OCI-LY7 (cell line): Measurements from ENCODE around the gene BRINP2. TPM values are rescaled to one million over a fixed set of nuclear protein-coding genes. Genes with fewer than 3 reads are reported as not detected.

Experiments
- BruUV-seq: library from RNA; stranded (reverse); fragments of 400-500 nt; replicated peaks from 2 replicates; lab custom pipeline; 2021; lab: Mats Ljungman, UMichigan
- CTCF ChIA-PET: fragments of 300-600 bp; sonication (Branson Sonifier 250); formaldehyde crosslinking; loops from one replicate; lab custom pipeline; 2022; ENCODE audit warnings: antibody characterized with exemption; ENCODE audit not compliant: unreplicated experiment; lab: Charles Lee
- POLR2A ChIA-PET: fragments of 300-600 bp; sonication (Branson Sonifier 250); formaldehyde crosslinking; loops from one replicate; lab custom pipeline; 2022; ENCODE audit warnings: antibody characterized with exemption; lab: Charles Lee
- DNase-seq: peaks from one replicate; pipeline ENCODE4 v3.0.0-alpha.2; 2015; ENCODE audit warnings: low spot score
- H2AFZ ChIP-seq: fragments of 200-600 bp; sonication (generic), shearing (Covaris generic); 2 replicates; pipeline ENCODE4 v1.6.1; 2014; ENCODE audit warnings: mild to moderate bottlenecking, antibody characterized with exemption, low read length, moderate library complexity
- H3K27ac ChIP-seq: fragments of 200-600 bp; sonication (generic); 2 replicates; pipeline ENCODE4 v1.5.1; 2014; ENCODE audit warnings: mixed run types, low read depth, mild to moderate bottlenecking, moderate library complexity, low read length, inconsistent platforms; ENCODE audit not compliant: poor library complexity, severe bottlenecking
- H3K36me3 ChIP-seq: fragments of 200-600 bp; sonication (generic); 2 replicates; pipeline ENCODE4 v1.6.1; 2014; ENCODE audit warnings: mild to moderate bottlenecking, antibody characterized with exemption, low read length, moderate library complexity, mixed read lengths; ENCODE audit not compliant: insufficient read depth
- H3K4me1 ChIP-seq: fragments of 200-600 bp; sonication (generic); 2 replicates; pipeline ENCODE4 v1.5.1; 2014; ENCODE audit warnings: mild to moderate bottlenecking, low read length; ENCODE audit not compliant: insufficient read depth, poor library complexity, severe bottlenecking
- H3K4me2 ChIP-seq: fragments of 200-600 bp; sonication (generic); 2 replicates; pipeline ENCODE4 v1.6.1; 2014; ENCODE audit warnings: mild to moderate bottlenecking, low read length
- H3K4me3 ChIP-seq: fragments of 200-600 bp; sonication (generic); 2 replicates; pipeline ENCODE4 v1.5.1; 2014; ENCODE audit warnings: mild to moderate bottlenecking, low read depth, low read length; ENCODE audit not compliant: poor library complexity, severe bottlenecking
- H3K79me2 ChIP-seq: fragments of 200-600 bp; sonication (generic); 2 replicates; pipeline ENCODE4 v1.6.1; 2016; ENCODE audit warnings: low read depth, mild to moderate bottlenecking, low read length, moderate library complexity, mixed read lengths; ENCODE audit not compliant: insufficient read depth
- H3K9me2 ChIP-seq: fragments of 200-600 bp; sonication (generic); 2 replicates; pipeline ENCODE4 v1.6.1; 2016; ENCODE audit warnings: mild to moderate bottlenecking, low read length, mixed read lengths; ENCODE audit not compliant: insufficient read depth
- H3K9me3 ChIP-seq: fragments of 200-600 bp; sonication (generic); 2 replicates; pipeline ENCODE4 v1.6.1; 2014; ENCODE audit warnings: mild to moderate bottlenecking, mixed run types, low read length, mixed read lengths
- H4K20me1 ChIP-seq: fragments of 200-600 bp; sonication (generic); 2 replicates; pipeline ENCODE4 v1.6.1; 2014; ENCODE audit warnings: mild to moderate bottlenecking, antibody characterized with exemption, low read length, moderate library complexity, mixed read lengths; ENCODE audit not compliant: insufficient read depth
- CTCF ChIP-seq: fragments of 200-600 bp; sonication (generic); conservative IDR thresholded peaks from 2 replicates; pipeline ENCODE4 v1.5.1; 2014; ENCODE audit warnings: mild to moderate bottlenecking, antibody characterized with exemption, low read length, moderate library complexity, mixed read lengths
- EZH2phosphoT487 ChIP-seq: fragments of 200-600 bp; sonication (generic); IDR thresholded peaks from 2 replicates; pipeline ENCODE4 v1.6.1; 2018; ENCODE audit warnings: low read depth, borderline replicate concordance, mild to moderate bottlenecking, mixed run types, antibody characterized with exemption, low read length, moderate library complexity, mixed read lengths
- intact Hi-C: fragments of 100-400 bp; cut with micrococcal nuclease; formaldehyde crosslinking; loops from one replicate; pipeline ENCODE4 v1.10.0; 2022; ENCODE audit not compliant: unreplicated experiment
- total RNA-seq, 2 experiments: library from RNA; depleted of rRNA in 1 of 2; stranded (reverse); fragments of >200 nt in 1 of 2; shearing (Covaris generic) in 1 of 2; gene quantifications; 2 replicates each; pipeline ENCODE4 v1.2.3, GENCODE V29; 2014 to 2022

The BRINP2 gene
- total RNA-seq, 2 experiments from 2014 or later = not detected

GRCh38 chr1:177200290-177200689 is 29.5 kb downstream of the BRINP2 start:
- no peak overlapping the region for H3K27ac ChIP-seq
- no TSS peak for BruUV-seq
- H3K9me3 ChIP-seq = no peaks in the 10 kb centered on the region

GRCh38 chr1:177206831-177207355 is 36.1 kb downstream of the BRINP2 start:
- CTCF ChIA-PET = no interaction called here
- POLR2A ChIA-PET = no interaction called here
- Histone ChIP-seq H3K36me3 (no peaks in the 10 kb centered on the region), H3K9me3 (no peaks in the 10 kb centered on the region), H3K4me3 (no peak overlapping the region), H3K4me1 (no peaks in the 10 kb centered on the region), H3K27ac (no peak overlapping the region), H2AFZ (no peak overlapping the region), H3K79me2 (no peaks in the 10 kb centered on the region), H4K20me1 (no peaks in the 10 kb centered on the region), H3K4me2 (no peak overlapping the region), H3K9me2 (no peaks in the 10 kb centered on the region)
- no TSS peak for BruUV-seq
- intact Hi-C loops = no loop called here
- TF ChIP-seq CTCF = no peak
- no peak for TF ChIP-seq EZH2phosphoT487
- no peak for DNase-seq

More at GRCh38 chr1:177200290-177200689, 29.5 kb downstream of the BRINP2 start:
- no peak for TF ChIP-seq CTCF
- TF ChIP-seq EZH2phosphoT487 = no peak
- intact Hi-C loops = no loop called here
- Histone ChIP-seq H3K9me2 (no peaks in the 10 kb centered on the region), H3K79me2 (no peaks in the 10 kb centered on the region), H4K20me1 (no peaks in the 10 kb centered on the region), H3K36me3 (no peaks in the 10 kb centered on the region), H3K4me1 (no peaks in the 10 kb centered on the region), H2AFZ (no peak overlapping the region), H3K4me3 (no peak overlapping the region), H3K4me2 (no peak overlapping the region)
- POLR2A ChIA-PET = no interaction called here
- no peak for DNase-seq
- CTCF ChIA-PET = no interaction called here

GRCh38 chr1:177208920-177209319 is 38.2 kb downstream of the BRINP2 start:
- no peaks in the 10 kb centered on the region for H3K36me3 ChIP-seq
- no peaks in the 10 kb centered on the region for H3K4me1 ChIP-seq
- no peak overlapping the region for H3K27ac ChIP-seq
- intact Hi-C loops = no loop called here
- no peak overlapping the region for H3K4me2 ChIP-seq
- no peaks in the 10 kb centered on the region for H4K20me1 ChIP-seq
- H3K9me3 ChIP-seq = no peaks in the 10 kb centered on the region
- TF ChIP-seq EZH2phosphoT487 (no peak), CTCF (no peak)
- H3K9me2 ChIP-seq = no peaks in the 10 kb centered on the region
- ChIA-PET CTCF (no interaction called here), POLR2A (no interaction called here)
- BruUV-seq = no TSS peak
- no peak overlapping the region for H2AFZ ChIP-seq
- H3K79me2 ChIP-seq = no peaks in the 10 kb centered on the region
- H3K4me3 ChIP-seq = no peak overlapping the region
- no peak for DNase-seq
